Panc1 (cell line): ENCODE results near the gene PDCL2. TPM values are rescaled to one million over a fixed set of nuclear protein-coding genes. Genes with fewer than 3 reads are reported as not detected.

Source experiments
- ATAC-seq: fragments of 200-7000 bp; cut with Tn5 transposase; 2 replicates; pipeline ENCODE4 v1.9.1; 2020; ENCODE audit warnings: mild to moderate bottlenecking, moderate library complexity
- BruUV-seq: library from RNA; stranded (reverse); fragments of 400-500 nt; replicated peaks from 2 replicates; lab custom pipeline; 2021; lab: Mats Ljungman, UMichigan
- CTCF ChIA-PET: fragments of 300-600 bp; sonication (Branson Sonifier 250); formaldehyde crosslinking; loops from one replicate; lab custom pipeline; 2022; ENCODE audit warnings: antibody characterized with exemption; lab: Charles Lee
- POLR2A ChIA-PET: fragments of 300-600 bp; sonication (Branson Sonifier 250); formaldehyde crosslinking; loops from one replicate; lab custom pipeline; 2022; ENCODE audit warnings: antibody characterized with exemption; lab: Charles Lee
- DNase-seq: peaks from one replicate; pipeline ENCODE4 v3.0.0-alpha.2; 2010; ENCODE audit warnings: low read depth, low spot score
- H3K27ac ChIP-seq: 2 replicates; pipeline ENCODE4 v1.5.1; 2011; ENCODE audit warnings: mild to moderate bottlenecking, low read length, inconsistent platforms
- H3K27me3 ChIP-seq: fragments of 200-500 bp; sonication (Bioruptor generic); 2 replicates; pipeline ENCODE4 v1.6.0; 2014; ENCODE audit warnings: low read length, inconsistent platforms; ENCODE audit not compliant: control insufficient read depth, insufficient read depth
- H3K36me3 ChIP-seq: fragments of 200-500 bp; sonication (Bioruptor generic); 2 replicates; pipeline ENCODE4 v1.5.1; 2014; ENCODE audit warnings: inconsistent platforms, mild to moderate bottlenecking, low read length, moderate library complexity; ENCODE audit not compliant: control insufficient read depth, insufficient read depth
- H3K4me1 ChIP-seq: 2 replicates; pipeline ENCODE4 v1.5.1; 2011; ENCODE audit warnings: inconsistent platforms, mild to moderate bottlenecking, low read length, moderate library complexity; ENCODE audit not compliant: control insufficient read depth, insufficient read depth
- H3K4me3 ChIP-seq, 2 experiments: 2 replicates each; pipeline ENCODE4 v1.5.1; 2011 to 2012; ENCODE audit warnings: low read depth in 2 of 2, low read length in 2 of 2, mild to moderate bottlenecking in 2 of 2, inconsistent platforms in 1 of 2, moderate library complexity in 1 of 2
- H3K9me3 ChIP-seq: fragments of 200-500 bp; sonication (Bioruptor generic); 2 replicates; pipeline ENCODE4 v1.5.1; 2014; ENCODE audit warnings: low read depth, mild to moderate bottlenecking, inconsistent platforms, low read length, moderate library complexity; ENCODE audit not compliant: control insufficient read depth, insufficient read depth
- POLR2AphosphoS5 ChIP-seq: IDR thresholded peaks from 2 replicates; pipeline ENCODE4 v1.6.1; 2012; ENCODE audit warnings: mild to moderate bottlenecking, low read depth, low read length, moderate library complexity
- SIN3A ChIP-seq: IDR thresholded peaks from 2 replicates; pipeline ENCODE4 v1.6.1; 2012; ENCODE audit warnings: low read depth, mild to moderate bottlenecking, low read length, moderate library complexity, borderline replicate concordance; ENCODE audit not compliant: insufficient read depth
- TCF7L2 ChIP-seq: IDR thresholded peaks from 2 replicates; pipeline ENCODE4 v1.6.1; 2011; ENCODE audit warnings: mild to moderate bottlenecking, low read depth, low read length, inconsistent platforms
- in situ Hi-C: cut with HindIII; loops from 2 replicates; pipeline ENCODE4 v1.10.0; 2016; ENCODE audit warnings: low sequenced_read_pairs, low pct_unique_long_range_greater_than_20kb
- intact Hi-C: fragments of 100-400 bp; cut with micrococcal nuclease; formaldehyde crosslinking; loops from one replicate; pipeline ENCODE4 v1.10.0; 2022; ENCODE audit not compliant: unreplicated experiment
- total RNA-seq: library from RNA; stranded (reverse); gene quantifications from one replicate; pipeline ENCODE4 v1.2.1, GENCODE V29; 2021; ENCODE audit not compliant: unreplicated experiment
- TF ChIP-seq, protein P1 (sequence below), 2 experiments: IDR thresholded peaks; 2 replicates each; pipeline ENCODE4 v1.6.1; 2011 to 2012; ENCODE audit warnings: low read depth in 2 of 2, control low read depth in 1 of 2, low read length in 1 of 2, mild to moderate bottlenecking in 1 of 2, moderate library complexity in 1 of 2; ENCODE audit not compliant: insufficient read depth in 1 of 2
- TF ChIP-seq, protein P2 (sequence below): fragments of 450-650 bp; IDR thresholded peaks from 2 replicates; pipeline ENCODE4 v1.5.1; 2017; ENCODE audit warnings: mild to moderate bottlenecking

The PDCL2 gene
- total RNA-seq, 1 experiment from 2014 or later, result not detected

DNA sequence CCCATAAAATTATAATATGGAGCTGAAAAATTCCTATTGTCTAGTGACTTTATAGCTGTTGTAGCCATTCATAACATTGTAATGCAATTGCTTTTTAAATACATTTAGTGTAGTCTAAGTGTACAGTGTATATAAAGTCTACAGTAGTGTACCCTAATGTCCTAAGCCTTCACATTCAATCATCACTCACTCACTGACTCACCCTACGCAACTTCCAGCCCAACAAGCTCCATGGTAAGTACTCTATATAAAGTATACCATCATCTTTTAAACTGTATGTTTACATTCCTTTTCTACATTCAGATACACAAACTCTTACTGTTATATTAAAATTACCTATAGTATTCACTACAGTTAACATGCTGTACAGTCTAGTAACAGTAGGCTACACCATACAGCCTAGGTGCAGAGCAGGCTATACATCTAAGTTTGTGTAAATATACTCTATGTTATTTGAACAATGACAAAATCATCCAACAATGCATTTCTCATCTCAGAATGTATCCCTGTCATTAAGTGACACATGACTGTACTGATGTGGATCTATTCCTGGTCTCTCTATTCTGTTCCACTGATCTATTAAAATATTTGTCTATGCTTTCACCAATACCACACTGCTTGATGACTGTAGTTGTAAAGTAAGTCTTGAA, 79.0 kb downstream of the PDCL2 start:
- ChIA-PET CTCF (no interaction called here), POLR2A (no interaction called here)
- H3K4me1 ChIP-seq, result no peaks in the 10 kb centered on the region
- no peaks in the 10 kb centered on the region for H3K9me3 ChIP-seq
- H3K27ac ChIP-seq, result no peak overlapping the region
- H3K4me3 ChIP-seq, result no peak overlapping the region
- no peaks in the 10 kb centered on the region for H3K27me3 ChIP-seq
- H3K36me3 ChIP-seq, result no peaks in the 10 kb centered on the region
- in situ Hi-C loops, result no loop called here
- DNase-seq (peak; percentile 25), ATAC-seq (no peak)
- intact Hi-C loops, result no loop called here
- no TSS peak for BruUV-seq
- no peak for TF ChIP-seq SIN3A
- TF ChIP-seq TCF7L2, result no peak
- TF ChIP-seq, protein P1, sequence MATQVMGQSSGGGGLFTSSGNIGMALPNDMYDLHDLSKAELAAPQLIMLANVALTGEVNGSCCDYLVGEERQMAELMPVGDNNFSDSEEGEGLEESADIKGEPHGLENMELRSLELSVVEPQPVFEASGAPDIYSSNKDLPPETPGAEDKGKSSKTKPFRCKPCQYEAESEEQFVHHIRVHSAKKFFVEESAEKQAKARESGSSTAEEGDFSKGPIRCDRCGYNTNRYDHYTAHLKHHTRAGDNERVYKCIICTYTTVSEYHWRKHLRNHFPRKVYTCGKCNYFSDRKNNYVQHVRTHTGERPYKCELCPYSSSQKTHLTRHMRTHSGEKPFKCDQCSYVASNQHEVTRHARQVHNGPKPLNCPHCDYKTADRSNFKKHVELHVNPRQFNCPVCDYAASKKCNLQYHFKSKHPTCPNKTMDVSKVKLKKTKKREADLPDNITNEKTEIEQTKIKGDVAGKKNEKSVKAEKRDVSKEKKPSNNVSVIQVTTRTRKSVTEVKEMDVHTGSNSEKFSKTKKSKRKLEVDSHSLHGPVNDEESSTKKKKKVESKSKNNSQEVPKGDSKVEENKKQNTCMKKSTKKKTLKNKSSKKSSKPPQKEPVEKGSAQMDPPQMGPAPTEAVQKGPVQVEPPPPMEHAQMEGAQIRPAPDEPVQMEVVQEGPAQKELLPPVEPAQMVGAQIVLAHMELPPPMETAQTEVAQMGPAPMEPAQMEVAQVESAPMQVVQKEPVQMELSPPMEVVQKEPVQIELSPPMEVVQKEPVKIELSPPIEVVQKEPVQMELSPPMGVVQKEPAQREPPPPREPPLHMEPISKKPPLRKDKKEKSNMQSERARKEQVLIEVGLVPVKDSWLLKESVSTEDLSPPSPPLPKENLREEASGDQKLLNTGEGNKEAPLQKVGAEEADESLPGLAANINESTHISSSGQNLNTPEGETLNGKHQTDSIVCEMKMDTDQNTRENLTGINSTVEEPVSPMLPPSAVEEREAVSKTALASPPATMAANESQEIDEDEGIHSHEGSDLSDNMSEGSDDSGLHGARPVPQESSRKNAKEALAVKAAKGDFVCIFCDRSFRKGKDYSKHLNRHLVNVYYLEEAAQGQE (IDR thresholded peaks at IDR 0.05; ENCODE audit: insufficient read depth in 1 of 2, low read depth in 2 of 2, low read length in 1 of 2), result no peak
- TF ChIP-seq, protein P2, sequence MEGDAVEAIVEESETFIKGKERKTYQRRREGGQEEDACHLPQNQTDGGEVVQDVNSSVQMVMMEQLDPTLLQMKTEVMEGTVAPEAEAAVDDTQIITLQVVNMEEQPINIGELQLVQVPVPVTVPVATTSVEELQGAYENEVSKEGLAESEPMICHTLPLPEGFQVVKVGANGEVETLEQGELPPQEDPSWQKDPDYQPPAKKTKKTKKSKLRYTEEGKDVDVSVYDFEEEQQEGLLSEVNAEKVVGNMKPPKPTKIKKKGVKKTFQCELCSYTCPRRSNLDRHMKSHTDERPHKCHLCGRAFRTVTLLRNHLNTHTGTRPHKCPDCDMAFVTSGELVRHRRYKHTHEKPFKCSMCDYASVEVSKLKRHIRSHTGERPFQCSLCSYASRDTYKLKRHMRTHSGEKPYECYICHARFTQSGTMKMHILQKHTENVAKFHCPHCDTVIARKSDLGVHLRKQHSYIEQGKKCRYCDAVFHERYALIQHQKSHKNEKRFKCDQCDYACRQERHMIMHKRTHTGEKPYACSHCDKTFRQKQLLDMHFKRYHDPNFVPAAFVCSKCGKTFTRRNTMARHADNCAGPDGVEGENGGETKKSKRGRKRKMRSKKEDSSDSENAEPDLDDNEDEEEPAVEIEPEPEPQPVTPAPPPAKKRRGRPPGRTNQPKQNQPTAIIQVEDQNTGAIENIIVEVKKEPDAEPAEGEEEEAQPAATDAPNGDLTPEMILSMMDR, result no peak
- no peak for TF ChIP-seq POLR2AphosphoS5

DNA sequence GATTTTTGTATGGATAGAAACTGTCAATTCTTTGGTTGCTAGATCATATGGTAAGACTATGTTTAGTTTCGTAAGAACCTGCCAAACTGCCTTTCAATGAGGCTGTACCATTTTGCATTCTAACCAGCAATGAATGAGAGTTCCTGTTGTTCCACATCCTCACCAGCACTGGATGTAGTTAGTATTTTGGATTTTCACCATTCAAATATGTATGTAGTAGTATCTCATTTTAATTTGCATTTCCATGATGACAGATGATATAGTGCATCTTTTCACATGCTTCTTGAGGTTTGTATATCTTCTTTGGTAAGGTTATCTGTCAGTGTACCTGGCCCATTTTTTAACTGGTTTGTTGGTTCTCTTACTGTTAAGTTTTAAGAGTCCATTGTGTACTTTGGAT, 80.0 kb downstream of the PDCL2 start:
- DNase-seq (no peak), ATAC-seq (no peak)
- TF ChIP-seq, protein P1 (IDR thresholded peaks at IDR 0.05; ENCODE audit: insufficient read depth in 1 of 2, low read depth in 2 of 2, low read length in 1 of 2), result no peak
- TF ChIP-seq POLR2AphosphoS5, result no peak
- TF ChIP-seq TCF7L2, result no peak
- TF ChIP-seq, protein P2, result no peak
- TF ChIP-seq SIN3A, result no peak
- Histone ChIP-seq H3K4me3 (no peak overlapping the region), H3K36me3 (no peaks in the 10 kb centered on the region), H3K27me3 (no peaks in the 10 kb centered on the region), H3K4me1 (no peaks in the 10 kb centered on the region), H3K9me3 (no peaks in the 10 kb centered on the region), H3K27ac (no peak overlapping the region)
- in situ Hi-C loops (no loop called here), intact Hi-C loops (no loop called here)
- no TSS peak for BruUV-seq
- ChIA-PET CTCF (no interaction called here), POLR2A (no interaction called here)
